Stomach (tissue), 4 donors: Measurements from ENCODE around the gene ELAC1.

Experiments
- CTCF ChIP-seq, 7 experiments: fragments of 450-650 bp in 4 of 7; fragments of 200-600 bp in 3 of 7; sonication (generic) in 3 of 7; IDR thresholded peaks; one replicate each; pipeline ENCODE4 v1.5.1; 2016 to 2019; ENCODE audit warnings: antibody characterized with exemption in 7 of 7, control low read depth in 2 of 7, mild to moderate bottlenecking in 1 of 7
- POLR2A ChIP-seq, 4 donors: fragments of 450-650 bp; IDR thresholded peaks; one replicate each; pipeline ENCODE4 v1.6.1; 2016; ENCODE audit warnings: antibody characterized with exemption in 4 of 4, control low read depth in 2 of 4, mild to moderate bottlenecking in 1 of 4, moderate library complexity in 1 of 4

GRCh38 chr18:50934545-50935211 is 33.2 kb upstream of the ELAC1 start:
- TF ChIP-seq CTCF (IDR thresholded peaks at IDR 0.05) = no peak
- TF ChIP-seq POLR2A (IDR thresholded peaks at IDR 0.05) = no peak
